ENCODE results near the gene CD180. TPM values are rescaled to one million over a fixed set of nuclear protein-coding genes. Genes with fewer than 3 reads are reported as not detected.

Gene CD180
- total and polyA plus RNA-seq, 5 donors from 2014 or later, result 0.06 to 0.37 (median 0.11) TPM; not detected in 2

DNA sequence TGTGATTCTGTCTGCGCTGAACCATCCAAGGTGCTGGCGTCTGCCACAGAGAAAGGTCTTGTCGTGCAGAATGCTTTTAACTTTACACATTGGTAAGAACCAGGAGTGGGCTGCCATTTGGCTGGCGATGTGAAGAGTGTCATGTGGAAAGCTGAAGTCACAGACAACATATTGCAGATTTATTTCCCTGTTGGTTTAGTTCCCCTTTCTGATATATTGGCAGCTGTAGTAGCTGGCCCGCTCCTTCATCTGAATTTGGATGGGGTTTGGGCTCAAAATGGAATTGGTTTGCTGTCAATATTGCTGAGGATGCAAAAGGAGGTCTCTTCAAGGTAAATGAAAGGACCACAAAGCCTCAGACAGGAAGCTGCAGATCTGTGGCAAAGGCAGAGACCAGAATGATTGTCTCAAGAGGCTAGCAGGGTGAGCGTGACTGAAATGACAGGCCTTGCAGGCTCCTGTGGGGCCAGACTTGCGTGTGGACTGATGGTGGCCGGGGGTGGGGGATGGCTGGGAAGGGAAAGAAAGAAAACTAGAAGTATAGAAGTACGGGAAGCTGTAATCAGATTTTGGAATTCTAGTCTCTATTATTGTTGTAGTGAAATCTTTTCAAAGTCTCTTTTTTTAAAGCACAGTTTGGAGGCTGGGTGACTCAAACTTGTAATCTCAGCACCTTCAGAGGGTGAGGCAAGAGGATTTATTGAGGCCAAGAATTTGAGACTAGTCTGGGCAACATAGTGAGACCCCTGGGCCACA, 25.1 kb upstream of the CD180 start:
- H3K4me3 Mint-ChIP-seq, result peak overlapping the region; percentile 10 to 83 (median 72)
- Histone ChIP-seq H3K4me3 (ENCODE audit: low read depth, low read length) (peak overlapping the region; percentile 62), H3K4me1 (ENCODE audit: control insufficient read depth, insufficient read depth, low read length, poor library complexity, severe bottlenecking) (peaks cover 47% of the 10 kb centered on the region), H3K9me3 (ENCODE audit: control insufficient read depth in 2 of 2, low read length in 2 of 2) (no peaks in the 10 kb centered on the region), H3K27ac (ENCODE audit: insufficient read depth, low read length, poor library complexity, severe bottlenecking) (peak overlapping the region; percentile 64), H3K27me3 (ENCODE audit: control insufficient read depth, insufficient read depth, low read length) (no peaks in the 10 kb centered on the region), H3K36me3 (ENCODE audit: control insufficient read depth, insufficient read depth, low read length) (no peaks in the 10 kb centered on the region)
- peak; percentile 84 to 86 for ATAC-seq (ENCODE audit: low read depth in 2 of 2)
- no peaks in the 10 kb centered on the region for H3K27me3 Mint-ChIP-seq
- H3K4me1 Mint-ChIP-seq, result peaks cover 33 to 69% (median 52%) of the 10 kb centered on the region in 4 donors
- peaks cover 13% of the 10 kb centered on the region for H3K36me3 Mint-ChIP-seq
- peak in 2 of 3 donors; percentile 46 to 84 for DNase-seq
- H3K9me3 Mint-ChIP-seq, result peaks cover 0 to 5% (median 0%) of the 10 kb centered on the region in 7 donors
- H3K27ac Mint-ChIP-seq, result peak overlapping the region; percentile 74 to 97 (median 92)

DNA sequence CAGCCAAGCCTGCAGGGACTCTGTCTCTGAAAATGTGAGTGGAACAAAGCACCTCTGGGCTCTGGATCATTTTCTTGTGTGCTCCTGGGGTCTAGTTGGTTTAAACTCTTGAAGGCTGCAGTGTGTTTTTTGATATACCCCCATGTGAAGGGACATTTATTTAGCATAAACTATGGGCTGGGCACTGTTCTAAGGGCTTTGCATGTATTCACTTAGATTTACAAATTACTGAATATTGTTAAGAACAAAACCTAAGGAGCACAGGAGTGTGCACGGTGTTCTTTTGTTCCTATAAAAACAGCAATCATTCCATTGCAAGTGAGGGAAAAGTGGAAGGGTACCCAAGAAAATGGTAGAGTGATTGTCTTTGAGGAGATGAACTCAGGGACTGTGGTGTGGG, 20.0 kb upstream of the CD180 start:
- no peaks in the 10 kb centered on the region for H3K36me3 ChIP-seq (ENCODE audit: control insufficient read depth, insufficient read depth, low read length)
- H3K27ac ChIP-seq (ENCODE audit: insufficient read depth, low read length, poor library complexity, severe bottlenecking), result peak overlapping the region; percentile 82
- no peaks in the 10 kb centered on the region for H3K27me3 Mint-ChIP-seq
- ATAC-seq (ENCODE audit: low read depth in 2 of 2) (no peak), DNase-seq (no peak)
- no peaks in the 10 kb centered on the region for H3K9me3 ChIP-seq (ENCODE audit: control insufficient read depth in 2 of 2, low read length in 2 of 2)
- peaks cover 56% of the 10 kb centered on the region for H3K4me1 ChIP-seq (ENCODE audit: control insufficient read depth, insufficient read depth, low read length, poor library complexity, severe bottlenecking)
- H3K4me3 Mint-ChIP-seq, result peak overlapping the region; percentile 73 to 86 (median 81)
- peaks cover 13% of the 10 kb centered on the region for H3K36me3 Mint-ChIP-seq
- H3K4me3 ChIP-seq (ENCODE audit: low read depth, low read length), result peak overlapping the region; percentile 84
- peaks cover 37 to 72% (median 63%) of the 10 kb centered on the region in 4 donors for H3K4me1 Mint-ChIP-seq
- peaks cover 0 to 3% (median 0%) of the 10 kb centered on the region in 7 donors for H3K9me3 Mint-ChIP-seq
- H3K27me3 ChIP-seq (ENCODE audit: control insufficient read depth, insufficient read depth, low read length), result no peaks in the 10 kb centered on the region
- H3K27ac Mint-ChIP-seq, result peak overlapping the region; percentile 98 to 100 (median 98)

GRCh38 chr5:67215519-67216471, 19.2 kb upstream of the CD180 start:
- peak overlapping the region; percentile 98 to 100 (median 98) for H3K27ac Mint-ChIP-seq
- peaks cover 0 to 3% (median 0%) of the 10 kb centered on the region in 7 donors for H3K9me3 Mint-ChIP-seq
- Histone ChIP-seq H3K27me3 (ENCODE audit: control insufficient read depth, insufficient read depth, low read length) (no peaks in the 10 kb centered on the region), H3K4me1 (ENCODE audit: control insufficient read depth, insufficient read depth, low read length, poor library complexity, severe bottlenecking) (peaks cover 48% of the 10 kb centered on the region), H3K9me3 (ENCODE audit: control insufficient read depth in 2 of 2, low read length in 2 of 2) (no peaks in the 10 kb centered on the region), H3K36me3 (ENCODE audit: control insufficient read depth, insufficient read depth, low read length) (no peaks in the 10 kb centered on the region), H3K4me3 (ENCODE audit: low read depth, low read length) (peak overlapping the region; percentile 84), H3K27ac (ENCODE audit: insufficient read depth, low read length, poor library complexity, severe bottlenecking) (peak overlapping the region; percentile 82)
- H3K36me3 Mint-ChIP-seq, result peaks cover 13% of the 10 kb centered on the region
- H3K4me1 Mint-ChIP-seq, result peaks cover 33 to 65% (median 58%) of the 10 kb centered on the region in 4 donors
- peak; percentile 96 to 98 for ATAC-seq (ENCODE audit: low read depth in 2 of 2)
- no peaks in the 10 kb centered on the region for H3K27me3 Mint-ChIP-seq
- peak; percentile 34 to 94 (median 74) for DNase-seq
- peak overlapping the region; percentile 73 to 86 (median 81) for H3K4me3 Mint-ChIP-seq

GRCh38 chr5:67214707-67215447, 18.3 kb upstream of the CD180 start:
- H3K36me3 Mint-ChIP-seq, result peaks cover 11% of the 10 kb centered on the region

GRCh38 chr5:67214036-67214435, 17.4 kb upstream of the CD180 start:
- ATAC-seq (ENCODE audit: low read depth in 2 of 2) (no peak), DNase-seq (no peak)
- Histone ChIP-seq H3K27me3 (ENCODE audit: control insufficient read depth, insufficient read depth, low read length) (no peaks in the 10 kb centered on the region), H3K4me1 (ENCODE audit: control insufficient read depth, insufficient read depth, low read length, poor library complexity, severe bottlenecking) (peaks cover 51% of the 10 kb centered on the region), H3K9me3 (ENCODE audit: control insufficient read depth in 2 of 2, low read length in 2 of 2) (no peaks in the 10 kb centered on the region), H3K4me3 (ENCODE audit: low read depth, low read length) (no peak overlapping the region), H3K27ac (ENCODE audit: insufficient read depth, low read length, poor library complexity, severe bottlenecking) (peak overlapping the region; percentile 82), H3K36me3 (ENCODE audit: control insufficient read depth, insufficient read depth, low read length) (no peaks in the 10 kb centered on the region)
- H3K9me3 Mint-ChIP-seq, result peaks cover 0 to 2% (median 0%) of the 10 kb centered on the region in 7 donors
- no peaks in the 10 kb centered on the region for H3K27me3 Mint-ChIP-seq
- peak overlapping the region; percentile 90 to 98 (median 98) for H3K27ac Mint-ChIP-seq
- H3K4me3 Mint-ChIP-seq, result peak overlapping the region; percentile 10 to 47 (median 42)
- H3K36me3 Mint-ChIP-seq, result peaks cover 7% of the 10 kb centered on the region
- peaks cover 33 to 65% (median 59%) of the 10 kb centered on the region in 4 donors for H3K4me1 Mint-ChIP-seq

More at GRCh38 chr5:67214707-67215447, 18.3 kb upstream of the CD180 start:
- Mint-ChIP-seq H3K27me3 (no peaks in the 10 kb centered on the region), H3K4me1 (peaks cover 33 to 63% (median 56%) of the 10 kb centered on the region in 4 donors), H3K9me3 (peaks cover 0 to 3% (median 0%) of the 10 kb centered on the region in 7 donors), H3K4me3 (peak overlapping the region in 3 of 4 donors; percentile 78 to 86 (median 84)), H3K27ac (peak overlapping the region; percentile 98 to 100 (median 98))
- peaks cover 45% of the 10 kb centered on the region for H3K4me1 ChIP-seq (ENCODE audit: control insufficient read depth, insufficient read depth, low read length, poor library complexity, severe bottlenecking)
- peak overlapping the region; percentile 82 for H3K27ac ChIP-seq (ENCODE audit: insufficient read depth, low read length, poor library complexity, severe bottlenecking)
- no peaks in the 10 kb centered on the region for H3K36me3 ChIP-seq (ENCODE audit: control insufficient read depth, insufficient read depth, low read length)
- H3K4me3 ChIP-seq (ENCODE audit: low read depth, low read length), result peak overlapping the region; percentile 84
- no peaks in the 10 kb centered on the region for H3K9me3 ChIP-seq (ENCODE audit: control insufficient read depth in 2 of 2, low read length in 2 of 2)
- H3K27me3 ChIP-seq (ENCODE audit: control insufficient read depth, insufficient read depth, low read length), result no peaks in the 10 kb centered on the region
- ATAC-seq (ENCODE audit: low read depth in 2 of 2) (no peak), DNase-seq (no peak)

- Mint-ChIP-seq H3K4me1 (peaks cover 30 to 68% (median 55%) of the 10 kb centered on the region in 4 donors), H3K36me3 (no peaks in the 10 kb centered on the region), H3K27ac (peak overlapping the region; percentile 31 to 98 (median 81)), H3K27me3 (no peaks in the 10 kb centered on the region), H3K9me3 (no peaks in the 10 kb centered on the region), H3K4me3 (peak overlapping the region in 2 of 4 donors; percentile 17 to 48)
- Histone ChIP-seq H3K9me3 (ENCODE audit: control insufficient read depth in 2 of 2, low read length in 2 of 2) (no peaks in the 10 kb centered on the region), H3K27me3 (ENCODE audit: control insufficient read depth, insufficient read depth, low read length) (no peaks in the 10 kb centered on the region), H3K36me3 (ENCODE audit: control insufficient read depth, insufficient read depth, low read length) (no peaks in the 10 kb centered on the region), H3K27ac (ENCODE audit: insufficient read depth, low read length, poor library complexity, severe bottlenecking) (no peak overlapping the region), H3K4me1 (ENCODE audit: control insufficient read depth, insufficient read depth, low read length, poor library complexity, severe bottlenecking) (peaks cover 57% of the 10 kb centered on the region), H3K4me3 (ENCODE audit: low read depth, low read length) (no peak overlapping the region)
- no peak for DNase-seq
- ATAC-seq (ENCODE audit: low read depth in 2 of 2), result no peak
Measured at GRCh38 chr5:67211926-67212325, 15.3 kb upstream of the CD180 start.

Data from CD4-positive, CD25-positive, alpha-beta regulatory T cell (primary cell).